Fibroblast of skin of right biceps (primary cell): Measurements from ENCODE around the gene CAMK2N2.
A peak's percentile ranks its signal among the peaks of the same experiment; 100 is the strongest.
"Not testable (repeated sequence)": the region's sequence is repeated elsewhere in the genome, so short reads cannot be mapped to it uniquely, and the experiment has no call there.

Experiments
- DNase-seq: peaks from one replicate; pipeline ENCODE4 v3.0.0-alpha.2; 2013

The CAMK2N2 gene

DNA sequence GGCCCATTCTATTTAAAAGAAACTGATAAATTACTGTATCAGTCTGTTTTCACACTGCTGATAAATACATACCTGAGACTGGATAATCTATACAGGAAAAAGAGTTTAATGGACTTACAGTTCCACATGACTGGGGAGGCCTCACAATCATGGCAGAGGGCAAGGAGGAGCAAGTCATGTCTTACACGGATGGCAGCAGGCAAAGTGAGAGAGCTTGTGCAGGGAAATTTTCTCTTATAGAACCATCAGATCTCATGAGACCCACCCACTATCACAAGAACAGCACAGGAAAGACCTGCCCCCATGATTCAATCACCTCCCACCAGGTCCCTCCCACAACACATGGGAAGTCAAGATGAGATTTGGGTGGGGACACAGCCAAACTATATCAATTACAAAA, 5.9 kb upstream of the CAMK2N2 start:
- DNase-seq: not testable (repeated sequence)

GRCh38 chr3:184262764-184263179, 1.4 kb upstream of the CAMK2N2 start:
- no peak for DNase-seq

- DNase-seq: peak; percentile 10
Measured at GRCh38 chr3:184261854-184262763, 756 bp upstream of the CAMK2N2 start.

DNA sequence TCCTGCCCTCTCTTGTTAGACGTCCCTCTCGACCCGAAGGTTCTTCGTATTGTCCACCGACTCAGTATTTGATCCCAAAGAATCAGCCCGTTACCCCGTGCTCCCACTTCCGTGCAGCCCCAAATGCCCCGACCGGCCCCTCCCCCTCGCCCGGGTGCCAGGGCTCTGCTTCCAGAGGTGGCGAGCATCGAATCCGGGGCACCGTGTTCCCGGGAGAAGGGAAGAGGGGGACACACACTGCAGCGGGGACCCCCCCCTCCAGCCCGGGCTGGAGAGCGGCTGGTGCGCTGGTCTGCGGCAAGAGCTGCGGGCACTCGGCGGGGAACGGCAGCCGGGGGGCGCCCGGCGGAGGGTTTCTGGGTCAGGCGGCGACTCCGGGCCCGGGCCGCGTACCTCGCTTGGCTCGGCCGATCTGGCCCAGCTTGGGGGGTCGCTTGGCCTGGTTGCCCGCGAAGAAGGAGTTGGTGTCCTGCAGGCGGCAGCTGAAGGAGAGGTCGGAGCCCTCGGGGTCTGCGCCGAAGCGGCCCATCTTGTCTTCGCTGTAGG, 556 bp downstream of the CAMK2N2 start:
- no peak for DNase-seq

DNA sequence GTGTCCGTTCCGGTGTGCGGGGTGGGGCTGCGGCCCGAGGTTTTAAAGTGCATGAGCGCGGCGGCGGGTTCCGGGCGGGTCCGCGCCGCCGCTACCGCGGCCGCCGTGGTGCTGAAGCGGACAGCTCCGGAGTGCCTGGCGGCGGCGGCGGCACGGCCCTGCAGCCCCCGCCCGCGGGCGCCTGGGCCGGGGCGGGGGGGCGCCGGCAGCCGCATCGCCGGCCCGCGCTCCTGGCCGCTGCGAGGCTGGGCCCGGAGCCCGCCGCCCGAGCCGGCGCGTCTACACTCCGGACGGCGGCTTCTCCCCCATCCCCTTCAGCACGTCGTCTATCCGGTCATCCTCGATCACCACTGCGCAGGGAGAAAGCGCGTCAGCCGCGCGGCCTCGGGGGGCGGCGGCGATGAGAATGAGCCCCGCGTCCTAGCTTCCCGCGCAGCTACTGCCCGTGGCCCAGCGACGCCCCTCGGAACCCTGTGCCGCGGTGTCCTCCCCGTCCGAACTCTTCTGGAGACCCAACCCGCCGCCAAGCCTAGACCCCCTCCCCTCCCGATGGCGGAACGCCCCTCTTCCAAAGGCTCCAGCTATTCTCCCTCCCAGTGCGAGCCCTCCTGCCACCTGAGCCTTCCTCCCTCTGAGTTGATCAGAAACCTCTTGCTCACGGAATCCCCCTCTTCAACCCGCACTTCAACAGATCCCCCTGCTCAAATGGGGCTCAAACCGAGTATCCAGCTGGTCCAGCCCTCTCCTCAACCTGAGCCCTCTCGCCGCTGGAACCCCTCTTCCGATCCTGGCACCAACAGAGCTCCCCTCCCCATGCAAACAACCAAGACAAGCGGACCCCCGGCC, 1.3 kb downstream of the CAMK2N2 start:
- peak; percentile 38 for DNase-seq

DNA sequence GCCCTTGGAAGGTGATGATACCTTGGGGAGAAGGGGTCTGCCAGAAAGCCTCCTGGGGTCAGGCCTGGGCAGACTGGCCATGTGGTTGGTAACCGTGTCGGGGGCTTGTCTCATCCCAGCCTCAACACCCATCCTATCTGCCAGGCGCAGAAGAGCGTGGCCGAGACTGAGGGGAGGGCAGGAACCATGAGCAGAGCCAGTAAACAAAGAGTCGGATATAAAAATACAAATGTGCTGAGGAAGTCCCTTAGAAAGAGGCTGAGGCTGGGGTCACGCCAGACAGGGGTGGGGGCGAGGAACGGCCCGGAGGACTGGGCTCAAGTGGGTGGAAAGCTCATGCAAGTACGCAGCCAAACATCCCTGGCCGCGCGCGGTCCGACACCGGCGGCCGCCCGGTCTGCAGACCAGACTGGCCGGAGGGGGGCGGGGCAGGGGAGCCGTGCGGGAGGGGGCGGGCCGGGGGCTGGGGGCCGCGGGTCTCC, 1.9 kb downstream of the CAMK2N2 start:
- no peak for DNase-seq

- no peak for DNase-seq
Measured at GRCh38 chr3:184258926-184259325, 2.4 kb downstream of the CAMK2N2 start.

DNA sequence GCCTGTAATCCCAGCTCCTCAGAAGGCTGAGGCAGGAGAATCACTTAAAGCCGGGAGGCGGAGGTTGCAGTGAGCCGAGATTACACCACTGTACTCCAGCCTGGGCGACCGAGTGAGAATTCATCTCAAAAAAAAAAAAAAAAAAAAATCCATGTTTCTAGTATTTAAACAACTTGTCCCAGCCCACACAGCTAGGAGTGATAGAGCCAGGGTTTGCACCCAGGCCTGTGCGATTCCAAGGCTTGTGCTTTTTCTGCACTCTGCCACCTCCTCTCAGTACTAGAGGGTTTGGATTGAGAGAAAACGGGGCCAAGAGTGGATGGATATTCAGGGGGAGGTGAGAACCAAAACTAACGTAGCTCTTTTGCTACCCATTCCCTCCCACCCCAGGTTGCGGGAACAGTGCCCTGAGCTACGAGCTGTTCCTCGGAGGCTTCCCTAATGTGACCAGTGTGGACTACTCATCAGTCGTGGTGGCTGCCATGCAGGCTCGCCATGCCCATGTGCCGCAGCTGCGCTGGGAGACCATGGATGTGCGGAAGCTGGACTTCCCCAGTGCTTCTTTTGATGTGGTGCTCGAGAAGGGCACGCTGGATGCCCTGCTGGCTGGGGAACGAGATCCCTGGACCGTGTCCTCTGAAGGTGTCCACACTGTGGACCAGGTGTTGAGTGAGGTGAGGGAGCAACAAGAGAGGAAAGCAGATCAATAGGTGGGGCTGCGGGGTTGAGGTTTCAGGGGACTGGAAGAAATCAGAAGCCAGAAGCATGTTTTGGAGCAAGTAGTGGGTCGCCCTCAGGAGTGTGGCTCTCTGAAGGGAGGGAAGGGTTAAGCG, 4.1 kb downstream of the CAMK2N2 start:
- DNase-seq: no peak

DNA sequence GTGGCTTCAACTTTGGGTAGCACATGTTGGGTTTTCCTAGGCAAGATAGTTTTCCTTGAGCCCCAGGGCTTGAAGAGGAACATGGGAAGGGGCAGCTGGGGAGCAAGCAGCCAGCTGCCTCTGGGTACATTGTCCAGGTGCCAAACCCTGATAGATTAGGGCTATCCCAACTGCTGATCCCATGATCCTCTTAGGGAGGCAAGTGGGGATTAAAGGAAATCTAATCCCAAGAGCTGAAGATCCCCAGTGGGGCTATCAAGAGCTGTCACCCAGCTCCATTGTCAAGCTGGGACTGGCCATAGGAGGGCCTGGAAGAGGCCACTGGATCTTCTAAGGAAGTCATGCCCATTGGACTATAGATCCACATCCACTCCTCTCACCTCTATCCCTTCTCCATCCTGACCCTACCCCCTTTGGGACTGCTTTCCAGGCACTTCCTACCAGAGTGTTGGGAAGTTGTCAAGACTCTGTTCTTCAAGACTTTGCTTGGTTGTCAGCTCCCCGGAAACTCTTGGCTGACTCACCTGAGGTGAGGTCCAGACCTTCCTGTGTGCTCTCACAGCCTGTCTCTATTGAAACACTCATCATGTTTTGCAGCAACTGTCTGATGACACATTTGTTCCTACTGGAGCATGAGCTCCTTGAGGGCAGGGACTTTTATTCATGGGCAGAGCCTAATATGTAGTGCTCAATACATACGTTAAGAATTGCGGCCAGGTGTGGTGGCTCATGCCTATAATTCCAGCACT, 5.9 kb downstream of the CAMK2N2 start:
- DNase-seq: no peak

- DNase-seq: peak; percentile 85
Measured at GRCh38 chr3:184250167-184250828, 11.1 kb downstream of the CAMK2N2 start.

- peak; percentile 98 for DNase-seq
Measured at GRCh38 chr3:184249412-184250166, 11.8 kb downstream of the CAMK2N2 start, which contains the start of gene EEF1AKMT4. Gene EEF1AKMT4 (plus strand): TSS chr3:184249672. CDS start chr3:184249695, 23 bp downstream.

GRCh38 chr3:184248454-184249411, 12.6 kb downstream of the CAMK2N2 start, which contains the start of gene ALG3:
Gene ALG3 (minus strand): TSS chr3:184248962. CDS start chr3:184248940, 22 bp downstream.
- DNase-seq: peak; percentile 89

DNA sequence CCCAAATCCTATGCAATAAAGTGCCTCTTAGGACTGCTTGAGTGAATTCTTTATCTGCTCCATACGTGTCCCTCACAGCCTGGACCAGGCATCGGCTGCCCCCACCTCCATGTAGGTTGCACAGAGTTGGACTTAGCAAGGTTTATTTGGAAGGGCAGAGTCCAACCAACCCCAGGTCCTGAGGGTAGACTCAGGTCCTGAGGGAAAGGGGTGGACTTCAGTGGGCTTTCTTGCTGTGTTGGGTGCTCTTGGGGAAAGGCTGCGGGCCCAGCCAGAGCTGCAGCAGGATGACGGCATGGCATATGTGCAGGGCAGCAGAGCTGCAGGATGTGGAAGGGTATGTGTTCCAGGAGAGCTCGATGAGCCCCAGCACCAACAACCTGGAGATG, 19.1 kb downstream of the CAMK2N2 start:
- DNase-seq: no peak

GRCh38 chr3:184241447-184242296, 19.7 kb downstream of the CAMK2N2 start:
- DNase-seq: peak; percentile 25

- DNase-seq: no peak
Measured at GRCh38 chr3:184241141-184241446, 20.3 kb downstream of the CAMK2N2 start.

GRCh38 chr3:184240384-184241140, 20.8 kb downstream of the CAMK2N2 start:
- peak; percentile 22 for DNase-seq

DNA sequence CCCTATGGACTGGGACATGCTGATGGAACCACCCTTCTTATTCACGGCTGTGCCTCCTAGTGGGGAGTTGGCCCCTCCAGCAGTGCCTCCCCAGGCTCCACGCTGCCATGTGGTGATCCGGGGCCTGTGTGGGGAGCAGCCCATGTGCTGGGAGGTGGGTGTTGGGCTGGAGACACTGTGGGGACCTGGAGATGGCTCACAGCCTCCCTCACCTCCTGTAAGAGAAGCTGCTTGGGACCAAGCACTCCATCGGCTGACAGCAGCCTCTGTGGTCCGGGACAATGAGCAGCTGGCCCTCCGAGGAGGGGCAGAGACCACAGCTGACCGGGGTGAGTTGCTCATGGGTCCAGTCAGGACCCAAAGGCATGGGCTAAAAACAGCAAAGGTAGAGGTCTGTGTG, 21.6 kb downstream of the CAMK2N2 start:
- DNase-seq: no peak
